H1 (cell line): Measurements from ENCODE around the gene HLA-G. TPM values are rescaled to one million over a fixed set of nuclear protein-coding genes. Genes with fewer than 3 reads are reported as not detected.

ENCODE experiments used
- CHD1 ChIP-seq: IDR thresholded peaks from 2 replicates; pipeline ENCODE4 v1.6.1; 2012; ENCODE audit warnings: low read depth, low read length, improper control_type of control experiment
- CTCF ChIP-seq, 3 experiments: IDR thresholded peaks; 1 replicate in 2 of 3; 2 replicates in 1 of 3; pipeline versions ENCODE4 v1.5.1 to v1.6.1; 2011; ENCODE audit warnings: low read length in 3 of 3, mild to moderate bottlenecking in 3 of 3, inconsistent platforms in 2 of 3, low read depth in 1 of 3, moderate library complexity in 1 of 3; ENCODE audit not compliant: insufficient read depth in 1 of 3; ENCODE audit errors: control extremely low read depth in 1 of 3
- EGR1 ChIP-seq: IDR thresholded peaks from 2 replicates; pipeline ENCODE4 v1.6.1; 2011; ENCODE audit warnings: low read depth, low read length, borderline replicate concordance
- HDAC2 ChIP-seq, 2 experiments: fragments of 300-600 bp in 1 of 2; sonication (generic) in 1 of 2; IDR thresholded peaks; 2 replicates each; pipeline ENCODE4 v1.6.1; 2011 to 2012; ENCODE audit warnings: low read depth in 2 of 2, low read length in 2 of 2, mild to moderate bottlenecking in 2 of 2, moderate library complexity in 2 of 2, borderline replicate concordance in 1 of 2, inconsistent platforms in 1 of 2
- KDM4A ChIP-seq: IDR thresholded peaks from one replicate; pipeline ENCODE4 v1.7.1; 2012; ENCODE audit warnings: low read depth, mild to moderate bottlenecking, moderate library complexity, low read length, inconsistent platforms; ENCODE audit not compliant: severe bottlenecking
- KDM5A ChIP-seq: fragments of 200-600 bp; IDR thresholded peaks from 2 replicates; pipeline ENCODE4 v1.7.1; 2012; ENCODE audit warnings: mild to moderate bottlenecking, low read length, inconsistent platforms, mixed read lengths
- RXRA ChIP-seq: IDR thresholded peaks from 2 replicates; pipeline ENCODE4 v1.6.1; 2011; ENCODE audit warnings: low read depth, mild to moderate bottlenecking, low read length, moderate library complexity; ENCODE audit not compliant: insufficient read depth
- SIX5 ChIP-seq: IDR thresholded peaks from 2 replicates; pipeline ENCODE4 v1.6.1; 2011; ENCODE audit warnings: mild to moderate bottlenecking, low read depth, low read length
- ZNF274 ChIP-seq: IDR thresholded peaks from 2 replicates; pipeline ENCODE4 v1.7.0; 2012; ENCODE audit warnings: low read length, borderline replicate concordance; ENCODE audit errors: extremely low read depth
- polyA plus RNA-seq, 7 experiments: library from polyadenylated mRNA; depleted of rRNA in 3 of 7; stranded (reverse) in 5 of 7; unstranded in 2 of 7; fragments of >200 nt in 5 of 7; fragments of 200-250 nt in 2 of 7; gene quantifications; 1 replicate in 5 of 7; 2 replicates in 1 of 7; 4 replicates in 1 of 7; pipeline versions ENCODE4 v1.2.1 to v1.2.3, GENCODE V29; 2011 to 2013; ENCODE audit warnings: missing spikeins in 2 of 7, mixed read lengths in 2 of 7
- total RNA-seq: library from RNA; stranded (reverse); fragmentation: NEBNext Ultra II Directional; extraction: Animal tissue kit (Norgen Biotek cat#: 25700); gene quantifications from 2 replicates; pipeline ENCODE4 v1.2.1, GENCODE V29; 2021

HLA-G gene
- total and polyA plus RNA-seq, 2 of the 8 experiments (the other 6 are each of a cell fraction or from before 2014, with no cell fraction given), result 3.2 to 4.8 TPM

- TF ChIP-seq HDAC2 (IDR thresholded peaks at IDR 0.05; ENCODE audit: borderline replicate concordance in 1 of 2, low read depth in 2 of 2, low read length in 2 of 2) (no peak), KDM5A (no peak), CTCF (IDR thresholded peaks at IDR 0.05; ENCODE audit: control extremely low read depth in 1 of 3, insufficient read depth in 1 of 3, low read depth in 1 of 3, low read length in 3 of 3) (no peak), SIX5 (no peak), RXRA (no peak), KDM4A (no peak), CHD1 (no peak), ZNF274 (no peak), EGR1 (no peak)
Measured at GRCh38 chr6:29864037-29864810, 36.6 kb downstream of the HLA-G start (continued).
